Measurements from ENCODE around the gene LASP1.

The LASP1 gene

GRCh38 chr17:38870259-38871165 is 654 bp downstream of the LASP1 start:
- no peak for DNase-seq

- no peak for DNase-seq
Observed at GRCh38 chr17:38871247-38872015, 1.6 kb downstream of the LASP1 start.

GRCh38 chr17:38872027-38872511 is 2.2 kb downstream of the LASP1 start:
- no peak for DNase-seq

GRCh38 chr17:38872671-38873385 is 3.0 kb downstream of the LASP1 start:
- DNase-seq = peak; percentile 12

GRCh38 chr17:38873640-38874380 is 4.0 kb downstream of the LASP1 start:
- DNase-seq = no peak

GRCh38 chr17:38874505-38875400 is 4.9 kb downstream of the LASP1 start:
- no peak for DNase-seq

- DNase-seq = no peak
Observed at GRCh38 chr17:38875477-38876075, 5.7 kb downstream of the LASP1 start.

- DNase-seq = no peak
Observed at GRCh38 chr17:38877130-38877851, 7.4 kb downstream of the LASP1 start.

GRCh38 chr17:38879878-38880665 is 10.2 kb downstream of the LASP1 start:
- DNase-seq = no peak

GRCh38 chr17:38881600-38882191 is 11.8 kb downstream of the LASP1 start:
- no peak for DNase-seq

- DNase-seq = no peak
Observed at GRCh38 chr17:38882870-38883269, 13.0 kb downstream of the LASP1 start.

- no peak for DNase-seq
Observed at GRCh38 chr17:38883592-38884526, 14.0 kb downstream of the LASP1 start.

GRCh38 chr17:38885044-38885727 is 15.3 kb downstream of the LASP1 start:
- no peak for DNase-seq

- DNase-seq = no peak
Observed at GRCh38 chr17:38885728-38886642, 16.1 kb downstream of the LASP1 start.

- no peak for DNase-seq
Observed at GRCh38 chr17:38886643-38887010, 16.8 kb downstream of the LASP1 start.

- DNase-seq = no peak
Observed at GRCh38 chr17:38888842-38889241, 19.0 kb downstream of the LASP1 start.
